Measurements from ENCODE around the gene C18orf63. TPM values are rescaled to one million over a fixed set of nuclear protein-coding genes. Genes with fewer than 3 reads are reported as not detected.

The C18orf63 gene
- total and polyA plus RNA-seq, 2 donors (not counting 3 experiments of a cell fraction or from before 2014, with no cell fraction given): not detected

DNA sequence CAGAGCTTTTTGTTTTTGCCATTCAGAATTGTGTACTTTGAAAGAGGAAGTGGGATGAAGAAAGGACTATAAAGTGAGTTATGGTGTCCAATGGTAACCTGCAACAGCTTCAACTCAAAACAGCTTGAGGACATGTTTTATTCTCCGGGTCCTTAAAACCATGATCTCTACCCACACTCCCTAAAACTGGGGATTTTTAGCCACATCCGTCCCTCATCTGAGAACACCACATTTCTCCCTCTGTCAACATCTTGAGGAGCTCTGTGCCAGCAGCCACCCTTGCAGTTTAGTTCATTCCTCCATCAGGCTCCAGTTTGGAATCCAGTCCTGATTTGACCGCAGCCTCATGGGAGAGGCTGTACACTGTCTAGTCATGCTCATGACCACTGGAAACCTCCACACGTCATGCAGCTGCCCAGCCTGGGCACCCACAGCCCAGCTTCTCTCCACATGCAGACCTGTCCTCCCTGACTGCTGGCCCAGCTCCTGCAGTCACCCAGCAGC lies 62.6 kb downstream of the C18orf63 start:
- dilution Hi-C loops (cut with MboI; ENCODE audit: extremely low pct_ligation_motif_present, low sequenced_read_pairs) (no loop called here), intact Hi-C loops (cut with micrococcal nuclease) (no loop called here)
- no peaks in the 10 kb centered on the region for H3K36me3 ChIP-seq (ENCODE audit: control insufficient read depth in 2 of 2, extremely low read depth in 1 of 2, insufficient read depth in 2 of 2, low read length in 2 of 2)
- H3K9ac ChIP-seq (replicated peaks; ENCODE audit: extremely low read depth, insufficient read depth, low read length): no peak overlapping the region
- no peaks in the 10 kb centered on the region for H3K9me1 ChIP-seq (replicated peaks; ENCODE audit: control insufficient read depth, extremely low read depth, insufficient read depth, low read length)
- no peak for TF ChIP-seq EZH2 (IDR thresholded peaks at IDR 0.05; ENCODE audit: borderline replicate concordance, low read depth, low read length, severe bottlenecking)
- no peak for TF ChIP-seq FOS (IDR thresholded peaks at IDR 0.05; ENCODE audit: borderline replicate concordance, insufficient read depth, low read length)
- no peak for TF ChIP-seq POLR2A (IDR thresholded peaks at IDR 0.05; ENCODE audit: low read depth, low read length)
- TF ChIP-seq JUN (IDR thresholded peaks at IDR 0.05; ENCODE audit: borderline replicate concordance, insufficient read depth, insufficient read length, low read depth): no peak
- TF ChIP-seq POLR2AphosphoS5 (IDR thresholded peaks at IDR 0.05; ENCODE audit: insufficient read depth, low read depth, low read length): no peak
- TF ChIP-seq, protein P1, sequence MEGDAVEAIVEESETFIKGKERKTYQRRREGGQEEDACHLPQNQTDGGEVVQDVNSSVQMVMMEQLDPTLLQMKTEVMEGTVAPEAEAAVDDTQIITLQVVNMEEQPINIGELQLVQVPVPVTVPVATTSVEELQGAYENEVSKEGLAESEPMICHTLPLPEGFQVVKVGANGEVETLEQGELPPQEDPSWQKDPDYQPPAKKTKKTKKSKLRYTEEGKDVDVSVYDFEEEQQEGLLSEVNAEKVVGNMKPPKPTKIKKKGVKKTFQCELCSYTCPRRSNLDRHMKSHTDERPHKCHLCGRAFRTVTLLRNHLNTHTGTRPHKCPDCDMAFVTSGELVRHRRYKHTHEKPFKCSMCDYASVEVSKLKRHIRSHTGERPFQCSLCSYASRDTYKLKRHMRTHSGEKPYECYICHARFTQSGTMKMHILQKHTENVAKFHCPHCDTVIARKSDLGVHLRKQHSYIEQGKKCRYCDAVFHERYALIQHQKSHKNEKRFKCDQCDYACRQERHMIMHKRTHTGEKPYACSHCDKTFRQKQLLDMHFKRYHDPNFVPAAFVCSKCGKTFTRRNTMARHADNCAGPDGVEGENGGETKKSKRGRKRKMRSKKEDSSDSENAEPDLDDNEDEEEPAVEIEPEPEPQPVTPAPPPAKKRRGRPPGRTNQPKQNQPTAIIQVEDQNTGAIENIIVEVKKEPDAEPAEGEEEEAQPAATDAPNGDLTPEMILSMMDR (IDR thresholded peaks at IDR 0.05; ENCODE audit: extremely low read depth in 1 of 2, insufficient read depth in 1 of 2, low read depth in 1 of 2, low read length in 2 of 2): no peak
- no peak for TF ChIP-seq GATA2 (IDR thresholded peaks at IDR 0.05; ENCODE audit: insufficient read depth, insufficient read length, low read depth, low read length)
- TF ChIP-seq MYC (IDR thresholded peaks at IDR 0.05; ENCODE audit: low read depth, low read length): no peak
- TF ChIP-seq, protein P2, sequence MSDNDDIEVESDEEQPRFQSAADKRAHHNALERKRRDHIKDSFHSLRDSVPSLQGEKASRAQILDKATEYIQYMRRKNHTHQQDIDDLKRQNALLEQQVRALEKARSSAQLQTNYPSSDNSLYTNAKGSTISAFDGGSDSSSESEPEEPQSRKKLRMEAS (IDR thresholded peaks at IDR 0.05; ENCODE audit: insufficient read depth, insufficient read length): no peak
- no peak for FAIRE-seq
- no peak overlapping the region for H3K4me3 ChIP-seq (replicated peaks in 1 of 3; ENCODE audit: insufficient read depth in 1 of 3, low read depth in 1 of 3, low read length in 3 of 3)
- ChIA-PET POLR2A (no interaction called here), CTCF (interaction anchor here (0.8 kb wide), 1 partner anchor 11 kb away, joined by 3 read pairs; no protein-coding TSS in a partner anchor)
- no TSS peak for BruUV-seq (replicated peaks)
- H3K4me1 ChIP-seq (ENCODE audit: control insufficient read depth, extremely low read depth, insufficient read depth, low read length): no peaks in the 10 kb centered on the region
- no peak for DNase-seq (ENCODE audit: low read depth, low spot score)
- H4K20me1 ChIP-seq (replicated peaks; ENCODE audit: control insufficient read depth, extremely low read depth, insufficient read depth, low read length): no peaks in the 10 kb centered on the region
- H3K4me2 ChIP-seq (ENCODE audit: insufficient read depth, low read length): no peak overlapping the region
- no peaks in the 10 kb centered on the region for H3K79me2 ChIP-seq (ENCODE audit: control insufficient read depth, insufficient read depth, low read length)
- H3K27me3 ChIP-seq (ENCODE audit: control insufficient read depth in 2 of 2, insufficient read depth in 2 of 2, low read length in 2 of 2): no peaks in the 10 kb centered on the region
- H3K27ac ChIP-seq (ENCODE audit: insufficient read depth, low read depth, low read length): no peak overlapping the region
- H2AFZ ChIP-seq (ENCODE audit: low read depth, low read length): no peak overlapping the region
- H3K9me3 ChIP-seq (replicated peaks; ENCODE audit: control insufficient read depth, insufficient read depth, low read length): no peaks in the 10 kb centered on the region

Data from endothelial cell of umbilical vein (primary cell).